Measurements from ENCODE around the gene FOXB2.
"Not testable (repeated sequence)": the region's sequence is repeated elsewhere in the genome, so short reads cannot be mapped to it uniquely, and the experiment has no call there.

Gene FOXB2

GRCh38 chr9:77019926-77020412 is 514 bp downstream of the FOXB2 start:
- ATAC-seq (replicated peaks) (no peak), DNase-seq (no peak)
- Mint-ChIP-seq H3K9me3 (no peaks in the 10 kb centered on the region), H3K4me3 (peak overlapping the region; percentile 52 to 58), H3K36me3 (ENCODE audit: insufficient read depth) (no peaks in the 10 kb centered on the region), H3K4me1 (ENCODE audit: low read depth in 2 of 2) (peaks cover 22 to 25% of the 10 kb centered on the region in 2 donors), H3K27me3 (peaks cover 81 to 97% of the 10 kb centered on the region in 2 donors), H3K27ac (no peak overlapping the region)

- Mint-ChIP-seq H3K4me1 (ENCODE audit: low read depth in 2 of 2) (peaks cover 22 to 25% of the 10 kb centered on the region in 2 donors), H3K9me3 (no peaks in the 10 kb centered on the region), H3K4me3 (peak overlapping the region; percentile 31 to 45), H3K36me3 (ENCODE audit: insufficient read depth) (no peaks in the 10 kb centered on the region), H3K27ac (no peak overlapping the region), H3K27me3 (peaks cover 81 to 97% of the 10 kb centered on the region in 2 donors)
- DNase-seq (no peak), ATAC-seq (replicated peaks) (no peak)
Measured at GRCh38 chr9:77020413-77021290, 1.2 kb downstream of the FOXB2 start.

GRCh38 chr9:77021291-77021894 is 1.9 kb downstream of the FOXB2 start:
- H3K4me1 Mint-ChIP-seq (ENCODE audit: low read depth in 2 of 2): peaks cover 22 to 25% of the 10 kb centered on the region in 2 donors
- H3K4me3 Mint-ChIP-seq: peak overlapping the region; percentile 31 to 45
- H3K27ac Mint-ChIP-seq: no peak overlapping the region
- ATAC-seq (replicated peaks) (no peak), DNase-seq (no peak)
- peaks cover 79 to 99% of the 10 kb centered on the region in 2 donors for H3K27me3 Mint-ChIP-seq
- no peaks in the 10 kb centered on the region for H3K36me3 Mint-ChIP-seq (ENCODE audit: insufficient read depth)
- H3K9me3 Mint-ChIP-seq: no peaks in the 10 kb centered on the region

- Mint-ChIP-seq H3K27me3 (peaks cover 72 to 94% of the 10 kb centered on the region in 2 donors), H3K9me3 (no peaks in the 10 kb centered on the region), H3K27ac (no peak overlapping the region), H3K4me1 (ENCODE audit: low read depth in 2 of 2) (peaks cover 22 to 25% of the 10 kb centered on the region in 2 donors), H3K36me3 (ENCODE audit: insufficient read depth) (no peaks in the 10 kb centered on the region), H3K4me3 (peak overlapping the region in 1 of 2 donors; percentile 42)
- DNase-seq: no peak
- no peak for ATAC-seq (replicated peaks)
Measured at GRCh38 chr9:77021922-77022782, 2.7 kb downstream of the FOXB2 start.

GRCh38 chr9:77022783-77023440 is 3.5 kb downstream of the FOXB2 start:
- DNase-seq (no peak), ATAC-seq (replicated peaks) (no peak)
- no peak overlapping the region for H3K27ac Mint-ChIP-seq
- H3K36me3 Mint-ChIP-seq (ENCODE audit: insufficient read depth): no peaks in the 10 kb centered on the region
- peak overlapping the region in 1 of 2 donors; percentile 33 for H3K4me3 Mint-ChIP-seq
- H3K4me1 Mint-ChIP-seq (ENCODE audit: low read depth in 2 of 2): peaks cover 22 to 24% of the 10 kb centered on the region in 2 donors
- peaks cover 64 to 86% of the 10 kb centered on the region in 2 donors for H3K27me3 Mint-ChIP-seq
- H3K9me3 Mint-ChIP-seq: no peaks in the 10 kb centered on the region

- peaks cover 19% of the 10 kb centered on the region in 2 donors for H3K4me1 Mint-ChIP-seq (ENCODE audit: low read depth in 2 of 2)
- ATAC-seq (replicated peaks) (no peak), DNase-seq (no peak)
- peaks cover 59 to 86% of the 10 kb centered on the region in 2 donors for H3K27me3 Mint-ChIP-seq
- H3K9me3 Mint-ChIP-seq: no peaks in the 10 kb centered on the region
- H3K27ac Mint-ChIP-seq: no peak overlapping the region
- no peaks in the 10 kb centered on the region for H3K36me3 Mint-ChIP-seq (ENCODE audit: insufficient read depth)
- no peak overlapping the region for H3K4me3 Mint-ChIP-seq
Measured at GRCh38 chr9:77023726-77024125, 4.3 kb downstream of the FOXB2 start.

GRCh38 chr9:77024776-77025545 is 5.5 kb downstream of the FOXB2 start:
- Mint-ChIP-seq H3K4me1 (ENCODE audit: low read depth in 2 of 2) (peaks cover 16 to 19% of the 10 kb centered on the region in 2 donors), H3K9me3 (no peaks in the 10 kb centered on the region), H3K36me3 (ENCODE audit: insufficient read depth) (no peaks in the 10 kb centered on the region), H3K27ac (no peak overlapping the region), H3K27me3 (peaks cover 47 to 74% of the 10 kb centered on the region in 2 donors), H3K4me3 (no peak overlapping the region)
- ATAC-seq (replicated peaks) (no peak), DNase-seq (no peak)

- no peak overlapping the region for H3K4me3 Mint-ChIP-seq
- peaks cover 29 to 56% of the 10 kb centered on the region in 2 donors for H3K27me3 Mint-ChIP-seq
- H3K36me3 Mint-ChIP-seq (ENCODE audit: insufficient read depth): no peaks in the 10 kb centered on the region
- no peaks in the 10 kb centered on the region for H3K9me3 Mint-ChIP-seq
- no peak overlapping the region for H3K27ac Mint-ChIP-seq
- ATAC-seq (replicated peaks) (no peak), DNase-seq (no peak)
- no peaks in the 10 kb centered on the region for H3K4me1 Mint-ChIP-seq (ENCODE audit: low read depth in 2 of 2)
Measured at GRCh38 chr9:77028478-77028877, 9.0 kb downstream of the FOXB2 start.

GRCh38 chr9:77030045-77030444 is 10.6 kb downstream of the FOXB2 start:
- Mint-ChIP-seq H3K4me3 (no peak overlapping the region), H3K27me3 (peaks cover 21 to 40% of the 10 kb centered on the region in 2 donors), H3K4me1 (ENCODE audit: low read depth in 2 of 2) (no peaks in the 10 kb centered on the region), H3K27ac (no peak overlapping the region), H3K36me3 (ENCODE audit: insufficient read depth) (no peaks in the 10 kb centered on the region), H3K9me3 (no peaks in the 10 kb centered on the region)
- DNase-seq (no peak), ATAC-seq (replicated peaks) (no peak)

GRCh38 chr9:77038281-77039036 is 19.0 kb downstream of the FOXB2 start:
- Mint-ChIP-seq H3K27me3 (peaks cover 6 to 8% of the 10 kb centered on the region in 2 donors), H3K4me1 (ENCODE audit: low read depth in 2 of 2) (no peaks in the 10 kb centered on the region), H3K4me3 (no peak overlapping the region), H3K27ac (no peak overlapping the region), H3K9me3 (no peaks in the 10 kb centered on the region), H3K36me3 (ENCODE audit: insufficient read depth) (no peaks in the 10 kb centered on the region)
- ATAC-seq (replicated peaks): no peak
- DNase-seq: no peak

GRCh38 chr9:77040340-77040739 is 20.9 kb downstream of the FOXB2 start:
- ATAC-seq (replicated peaks): no peak
- Mint-ChIP-seq H3K9me3 (no peaks in the 10 kb centered on the region), H3K36me3 (ENCODE audit: insufficient read depth) (no peaks in the 10 kb centered on the region), H3K27me3 (peaks cover 2 to 14% of the 10 kb centered on the region in 2 donors), H3K27ac (no peak overlapping the region), H3K4me3 (no peak overlapping the region), H3K4me1 (ENCODE audit: low read depth in 2 of 2) (no peaks in the 10 kb centered on the region)
- DNase-seq: no peak

GRCh38 chr9:77043743-77044142 is 24.3 kb downstream of the FOXB2 start:
- not testable (repeated sequence) for H3K36me3 Mint-ChIP-seq (ENCODE audit: insufficient read depth); H3K4me3 Mint-ChIP-seq; DNase-seq; H3K27ac Mint-ChIP-seq; ATAC-seq (replicated peaks); H3K9me3 Mint-ChIP-seq; H3K4me1 Mint-ChIP-seq (ENCODE audit: low read depth in 2 of 2)
- peaks cover 13 to 31% of the 10 kb centered on the region in 2 donors for H3K27me3 Mint-ChIP-seq
